ENCODE results near the gene MIS18BP1.

Gene MIS18BP1

GRCh38 chr14:45181806-45182205, 71.2 kb downstream of the MIS18BP1 start:
- in situ Hi-C loops (cut with HindIII; ENCODE audit: low pct_ligation_motif_present, low pct_unique_long_range_greater_than_20kb, low sequenced_read_pairs) = no loop called here
- no peak for DNase-seq

GRCh38 chr14:45181329-45181728, 71.7 kb downstream of the MIS18BP1 start:
- in situ Hi-C loops (cut with HindIII; ENCODE audit: low pct_ligation_motif_present, low pct_unique_long_range_greater_than_20kb, low sequenced_read_pairs) = no loop called here
- no peak for DNase-seq

GRCh38 chr14:45177076-45177475, 75.9 kb downstream of the MIS18BP1 start:
- DNase-seq = no peak
- in situ Hi-C loops (cut with HindIII; ENCODE audit: low pct_ligation_motif_present, low pct_unique_long_range_greater_than_20kb, low sequenced_read_pairs) = no loop called here

DNA sequence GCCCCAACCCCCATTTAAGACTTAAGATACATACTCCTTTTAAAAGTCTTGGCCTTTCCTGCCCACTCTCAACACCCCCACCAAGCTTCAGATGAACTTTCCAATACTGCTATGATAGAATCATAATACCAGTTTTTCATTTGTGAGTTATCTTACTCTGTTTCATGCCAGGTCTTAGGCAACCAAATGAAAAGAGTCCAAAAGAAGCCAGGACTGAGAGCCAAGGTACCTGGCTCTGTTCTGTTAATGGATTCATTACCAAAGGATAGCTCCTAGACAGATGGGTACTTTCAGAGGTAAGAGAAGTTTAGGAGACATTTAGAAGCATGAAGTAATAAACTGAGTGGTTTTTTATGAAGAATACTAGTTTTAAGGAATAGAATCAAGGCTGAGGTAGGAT, 83.1 kb downstream of the MIS18BP1 start:
- in situ Hi-C loops (cut with HindIII; ENCODE audit: low pct_ligation_motif_present, low pct_unique_long_range_greater_than_20kb, low sequenced_read_pairs) = no loop called here
- no peak for DNase-seq

GRCh38 chr14:45156067-45156466, 96.9 kb downstream of the MIS18BP1 start:
- no peak for DNase-seq
- in situ Hi-C loops (cut with HindIII; ENCODE audit: low pct_ligation_motif_present, low pct_unique_long_range_greater_than_20kb, low sequenced_read_pairs) = no loop called here
